Ascending aorta (tissue), 2 donors: ENCODE measurements around the gene MAMLD1. TPM values are rescaled to one million over a fixed set of nuclear protein-coding genes. Genes with fewer than 3 reads are reported as not detected.
A peak's percentile ranks its signal among the peaks of the same experiment; 100 is the strongest.

Source experiments
- DNase-seq, 2 donors: peaks; one replicate each; pipeline ENCODE4 v3.0.0-alpha.2; 2019; ENCODE audit warnings: low spot score in 2 of 2
- H3K27ac ChIP-seq, 2 donors: fragments of 200-600 bp; sonication (generic); one replicate each; pipeline ENCODE4 v1.5.1; 2016 to 2017; ENCODE audit warnings: mild to moderate bottlenecking in 1 of 2
- H3K27me3 ChIP-seq: fragments of 200-600 bp; sonication (generic); one replicate; pipeline ENCODE4 v1.5.1; 2017
- H3K36me3 ChIP-seq, 2 donors: fragments of 200-600 bp; sonication (generic); one replicate each; pipeline ENCODE4 v1.5.1; 2016
- H3K4me1 ChIP-seq, 2 donors: fragments of 200-600 bp; sonication (generic); one replicate each; pipeline ENCODE4 v1.5.1; 2016 to 2017; ENCODE audit warnings: mild to moderate bottlenecking in 1 of 2
- H3K4me3 ChIP-seq, 2 donors: fragments of 200-600 bp; sonication (generic); one replicate each; pipeline ENCODE4 v1.5.1; 2016 to 2017; ENCODE audit warnings: mild to moderate bottlenecking in 1 of 2
- H3K9me3 ChIP-seq, 2 donors: fragments of 200-600 bp; sonication (generic); one replicate each; pipeline ENCODE4 v1.5.1; 2016
- intact Hi-C: fragments of 100-400 bp; cut with DNase I; formaldehyde crosslinking; loops from one replicate; pipeline ENCODE4 v1.15.1; 2023
- total RNA-seq: library from RNA; depleted of rRNA; stranded (reverse); fragments of >200 nt; gene quantifications from one replicate; pipeline ENCODE4 v1.1.0, GENCODE V29; 2016
- TF ChIP-seq, protein P1 (sequence below), 3 experiments: fragments of 200-600 bp in 2 of 3; fragments of 450-650 bp in 1 of 3; sonication (generic) in 2 of 3; IDR thresholded peaks; one replicate each; pipeline ENCODE4 v1.5.1; 2016 to 2019; ENCODE audit warnings: antibody characterized with exemption in 3 of 3, mild to moderate bottlenecking in 1 of 3, moderate library complexity in 1 of 3

MAMLD1 gene
- total RNA-seq, 1 donor from 2014 or later: 15.4 TPM

- intact Hi-C loops: loop anchor here (5.0 to 10.0 kb wide), 7 partner anchors 145 to 857 kb away; partner anchors contain the start of genes IDS and MTMR1
- no peak for DNase-seq
- no peaks in the 10 kb centered on the region for H3K4me1 ChIP-seq
These were observed 1.3 kb upstream of the MAMLD1 start for GRCh38 chrX:150361777-150362351.

GRCh38 chrX:150363561-150364346 lies 637 bp downstream of the MAMLD1 start:
- no peaks in the 10 kb centered on the region for H3K9me3 ChIP-seq
- no peaks in the 10 kb centered on the region for H3K4me1 ChIP-seq
- peak overlapping the region; percentile 82 to 89 for H3K27ac ChIP-seq
- no peaks in the 10 kb centered on the region for H3K36me3 ChIP-seq
- TF ChIP-seq, protein P1, sequence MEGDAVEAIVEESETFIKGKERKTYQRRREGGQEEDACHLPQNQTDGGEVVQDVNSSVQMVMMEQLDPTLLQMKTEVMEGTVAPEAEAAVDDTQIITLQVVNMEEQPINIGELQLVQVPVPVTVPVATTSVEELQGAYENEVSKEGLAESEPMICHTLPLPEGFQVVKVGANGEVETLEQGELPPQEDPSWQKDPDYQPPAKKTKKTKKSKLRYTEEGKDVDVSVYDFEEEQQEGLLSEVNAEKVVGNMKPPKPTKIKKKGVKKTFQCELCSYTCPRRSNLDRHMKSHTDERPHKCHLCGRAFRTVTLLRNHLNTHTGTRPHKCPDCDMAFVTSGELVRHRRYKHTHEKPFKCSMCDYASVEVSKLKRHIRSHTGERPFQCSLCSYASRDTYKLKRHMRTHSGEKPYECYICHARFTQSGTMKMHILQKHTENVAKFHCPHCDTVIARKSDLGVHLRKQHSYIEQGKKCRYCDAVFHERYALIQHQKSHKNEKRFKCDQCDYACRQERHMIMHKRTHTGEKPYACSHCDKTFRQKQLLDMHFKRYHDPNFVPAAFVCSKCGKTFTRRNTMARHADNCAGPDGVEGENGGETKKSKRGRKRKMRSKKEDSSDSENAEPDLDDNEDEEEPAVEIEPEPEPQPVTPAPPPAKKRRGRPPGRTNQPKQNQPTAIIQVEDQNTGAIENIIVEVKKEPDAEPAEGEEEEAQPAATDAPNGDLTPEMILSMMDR (IDR thresholded peaks at IDR 0.05): no peak
- no peaks in the 10 kb centered on the region for H3K27me3 ChIP-seq
- peak overlapping the region; percentile 63 to 68 for H3K4me3 ChIP-seq
- no peak for DNase-seq
- intact Hi-C loops: loop anchor here (5.0 to 10.0 kb wide), 7 partner anchors 144 to 859 kb away; partner anchors contain the start of genes IDS and MTMR1

More at GRCh38 chrX:150361777-150362351, 1.3 kb upstream of the MAMLD1 start:
- Histone ChIP-seq H3K27me3 (no peaks in the 10 kb centered on the region), H3K27ac (peak overlapping the region in 1 of 2 donors; percentile 82), H3K36me3 (no peaks in the 10 kb centered on the region), H3K4me3 (peak overlapping the region; percentile 63 to 68), H3K9me3 (no peaks in the 10 kb centered on the region)
- TF ChIP-seq, protein P1 (IDR thresholded peaks at IDR 0.05): no peak

GRCh38 chrX:150364347-150365050 lies 1.4 kb downstream of the MAMLD1 start:
- TF ChIP-seq, protein P1 (IDR thresholded peaks at IDR 0.05): no peak
- no peaks in the 10 kb centered on the region for H3K9me3 ChIP-seq
- H3K36me3 ChIP-seq: no peaks in the 10 kb centered on the region
- H3K27ac ChIP-seq: peak overlapping the region; percentile 82 to 89
- intact Hi-C loops: loop anchor here (5.0 to 10.0 kb wide), 8 partner anchors 143 to 860 kb away; partner anchors contain the start of genes IDS and MTMR1
- no peaks in the 10 kb centered on the region for H3K27me3 ChIP-seq
- H3K4me3 ChIP-seq: peak overlapping the region; percentile 63 to 68
- no peaks in the 10 kb centered on the region for H3K4me1 ChIP-seq
- no peak for DNase-seq

DNA sequence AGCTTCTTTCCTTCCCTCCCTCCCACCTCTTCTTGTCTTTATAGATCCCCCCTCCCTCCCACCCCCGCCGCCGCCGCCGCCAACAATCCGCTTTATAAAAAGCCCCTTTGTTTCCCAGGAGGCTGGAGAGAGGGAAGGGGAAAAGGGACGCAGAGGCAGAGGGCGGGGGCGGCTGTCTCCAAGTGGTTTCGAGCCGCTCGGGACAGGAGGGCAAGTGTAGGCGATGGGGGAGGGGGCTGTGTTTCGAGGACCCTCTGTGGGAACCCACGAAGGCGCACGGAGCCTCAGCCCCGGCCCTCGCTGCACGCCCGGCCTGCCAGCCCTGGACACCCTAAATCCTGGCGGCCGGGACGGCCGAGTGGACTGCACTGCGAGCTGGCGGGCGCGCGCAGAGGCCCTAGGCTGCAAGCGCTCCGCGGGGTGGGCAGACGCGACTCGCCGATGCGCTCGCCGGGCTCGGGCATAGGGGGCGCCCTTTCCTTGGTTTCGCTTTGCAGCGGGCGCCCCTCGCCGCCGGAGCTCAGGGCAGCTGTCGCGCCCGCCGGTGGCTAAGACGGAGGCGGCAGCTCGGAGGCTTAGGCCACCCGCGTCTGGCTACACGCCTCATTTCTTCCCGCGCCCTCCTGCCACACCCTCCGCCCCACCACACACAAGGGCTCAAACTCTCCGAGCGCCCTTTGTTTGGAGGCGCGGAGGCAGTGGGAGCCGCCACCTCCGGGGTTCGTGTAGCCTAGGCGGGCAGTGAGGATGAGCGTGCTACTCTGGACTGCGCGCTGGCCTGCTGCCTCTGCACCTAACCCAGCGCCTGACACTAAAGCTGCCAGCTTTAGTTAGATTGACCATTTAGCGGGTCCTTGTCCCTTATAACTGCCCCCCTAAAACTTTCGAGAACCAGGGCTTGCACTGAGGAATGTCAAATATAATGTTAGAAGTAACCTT lies 2.2 kb downstream of the MAMLD1 start:
- Histone ChIP-seq H3K27ac (peak overlapping the region; percentile 82 to 89), H3K4me3 (peak overlapping the region; percentile 63 to 68), H3K36me3 (no peaks in the 10 kb centered on the region), H3K4me1 (no peaks in the 10 kb centered on the region), H3K9me3 (no peaks in the 10 kb centered on the region), H3K27me3 (no peaks in the 10 kb centered on the region)
- TF ChIP-seq, protein P1 (IDR thresholded peaks at IDR 0.05): peak; percentile 57 to 66 (median 62)
- peak in 1 of 2 donors; percentile 80 for DNase-seq
- intact Hi-C loops: loop anchor here (5.0 to 10.0 kb wide), 5 partner anchors 179 to 861 kb away; partner anchors contain the start of genes IDS and MTMR1
